Naive B cell (primary cell): ENCODE results near the gene GDF7. TPM values are rescaled to one million over a fixed set of nuclear protein-coding genes. Genes with fewer than 3 reads are reported as not detected.

Experiments used
- ATAC-seq, 2 donors: fragments of 150-1000 bp; cut with Tn5 transposase; 2 replicates each; pipeline ENCODE4 v1.10.0; 2021; ENCODE audit warnings: low read depth in 2 of 2, mild to moderate bottlenecking in 2 of 2, moderate library complexity in 2 of 2
- DNase-seq: peaks from one replicate; pipeline ENCODE4 v3.0.0; 2022
- H3K27ac Mint-ChIP-seq, 6 donors: one replicate each; pipeline ENCODE4 v1.8.0; 2020 to 2022; ENCODE audit warnings: mild to moderate bottlenecking in 6 of 6, mixed read lengths in 6 of 6, moderate library complexity in 5 of 6, inconsistent platforms in 2 of 6
- H3K27me3 Mint-ChIP-seq, 3 donors: one replicate each; pipeline ENCODE4 v1.8.0; 2021 to 2022; ENCODE audit warnings: mixed read lengths in 3 of 3, mild to moderate bottlenecking in 1 of 3
- H3K36me3 Mint-ChIP-seq, 2 donors: one replicate each; pipeline ENCODE4 v1.8.0; 2020 to 2022; ENCODE audit warnings: mixed read lengths in 2 of 2, inconsistent platforms in 1 of 2, mild to moderate bottlenecking in 1 of 2
- H3K4me1 Mint-ChIP-seq, 3 donors: one replicate each; pipeline ENCODE4 v1.8.0; 2020 to 2022; ENCODE audit warnings: mixed read lengths in 3 of 3, inconsistent platforms in 1 of 3, mild to moderate bottlenecking in 1 of 3, moderate library complexity in 1 of 3
- H3K4me3 Mint-ChIP-seq, 8 donors: one replicate each; pipeline ENCODE4 v1.8.0; 2020 to 2022; ENCODE audit warnings: mild to moderate bottlenecking in 8 of 8, mixed read lengths in 8 of 8, moderate library complexity in 8 of 8, inconsistent platforms in 2 of 8
- H3K9me3 Mint-ChIP-seq, 7 donors: one replicate each; pipeline ENCODE4 v1.8.0; 2020 to 2022; ENCODE audit warnings: mixed read lengths in 7 of 7, mild to moderate bottlenecking in 5 of 7, inconsistent platforms in 2 of 7, moderate library complexity in 1 of 7
- polyA plus RNA-seq, 6 donors: library from polyadenylated mRNA; unstranded; fragments of 300-500 nt; fragmentation: Illumina TruSeq; gene quantifications; one replicate each; pipeline ENCODE4 v1.2.3, GENCODE V29; 2021; ENCODE audit warnings: low read depth in 6 of 6

The GDF7 gene
- polyA plus RNA-seq, 6 donors from 2014 or later: 0.17 to 0.77 (median 0.34) TPM; not detected in 1

GRCh38 chr2:20663196-20664070, 3.5 kb upstream of the GDF7 start:
- Mint-ChIP-seq H3K27me3 (peaks cover 57 to 80% (median 73%) of the 10 kb centered on the region in 3 donors), H3K27ac (no peak overlapping the region), H3K4me1 (peaks cover 16 to 38% (median 24%) of the 10 kb centered on the region in 3 donors), H3K4me3 (peak overlapping the region in 3 of 8 donors; percentile 5 to 67 (median 64)), H3K9me3 (no peaks in the 10 kb centered on the region), H3K36me3 (no peaks in the 10 kb centered on the region)
- DNase-seq (no peak), ATAC-seq (no peak)

DNA sequence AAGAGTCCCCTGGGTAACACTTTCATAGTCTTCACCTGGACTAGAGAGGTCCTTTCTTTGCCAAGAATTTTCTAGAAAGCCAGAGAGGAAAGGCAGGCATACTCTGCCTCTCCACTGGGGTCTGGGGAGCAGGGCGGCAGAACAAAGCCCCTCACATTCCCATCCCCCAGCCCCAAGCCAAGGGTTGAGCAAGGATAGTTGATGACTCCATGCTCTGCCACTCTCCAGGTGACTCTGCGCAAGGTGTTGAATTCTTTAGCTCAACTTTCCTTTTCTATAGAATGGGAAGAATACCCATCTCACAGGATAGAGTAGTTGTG, 2.9 kb upstream of the GDF7 start:
- Mint-ChIP-seq H3K9me3 (no peaks in the 10 kb centered on the region), H3K4me3 (peak overlapping the region in 3 of 8 donors; percentile 2 to 67 (median 64)), H3K36me3 (no peaks in the 10 kb centered on the region), H3K27ac (no peak overlapping the region), H3K4me1 (peaks cover 16 to 42% (median 24%) of the 10 kb centered on the region in 3 donors), H3K27me3 (peaks cover 56 to 77% (median 74%) of the 10 kb centered on the region in 3 donors)
- DNase-seq (no peak), ATAC-seq (no peak)

GRCh38 chr2:20664431-20665242, 2.3 kb upstream of the GDF7 start:
- Mint-ChIP-seq H3K36me3 (no peaks in the 10 kb centered on the region), H3K4me1 (peaks cover 22 to 48% (median 27%) of the 10 kb centered on the region in 3 donors), H3K27ac (peak overlapping the region in 5 of 6 donors; percentile 47 to 87 (median 78)), H3K27me3 (peaks cover 57 to 75% (median 73%) of the 10 kb centered on the region in 3 donors), H3K4me3 (peak overlapping the region; percentile 11 to 94 (median 84)), H3K9me3 (no peaks in the 10 kb centered on the region)
- ATAC-seq (no peak), DNase-seq (no peak)

DNA sequence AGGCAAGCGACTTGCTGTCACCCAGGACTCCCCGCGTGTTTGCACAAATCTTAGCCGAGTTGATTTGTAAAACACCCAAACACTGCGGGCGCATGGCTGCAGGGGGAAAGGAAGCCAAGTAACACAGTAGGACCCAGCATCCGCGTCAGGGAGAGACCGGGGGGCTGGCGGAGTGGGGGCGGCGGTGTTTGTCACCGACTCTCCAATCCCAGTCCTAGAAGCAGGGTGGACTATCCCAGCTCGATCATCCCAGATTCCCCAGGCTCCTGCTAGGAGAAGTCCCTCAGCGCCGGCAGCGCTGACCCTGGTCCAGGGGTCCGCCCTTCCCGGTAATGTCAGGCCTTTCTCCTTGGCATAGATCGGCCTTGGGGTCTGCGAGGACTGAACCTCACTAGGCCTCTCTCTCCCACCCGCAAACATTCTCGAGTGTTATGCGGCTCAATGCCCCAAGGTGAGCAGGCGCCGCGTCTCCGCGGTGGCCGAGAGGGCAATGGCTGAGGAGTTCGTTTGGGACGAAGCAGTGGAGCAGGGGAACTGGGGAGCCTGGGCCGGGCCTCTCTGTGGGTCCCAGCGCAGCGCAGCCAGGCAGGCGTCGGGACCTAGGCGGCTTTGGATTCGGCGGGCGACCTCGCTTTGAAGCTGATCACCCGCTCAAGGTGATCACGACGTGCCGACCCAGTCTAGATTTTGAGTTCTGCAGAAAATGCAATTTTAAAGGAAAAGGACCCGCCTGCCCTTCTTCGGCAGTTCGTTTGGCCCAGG, 1.5 kb upstream of the GDF7 start:
- DNase-seq (no peak), ATAC-seq (no peak)
- H3K4me3 Mint-ChIP-seq: peak overlapping the region; percentile 74 to 94 (median 91)
- no peaks in the 10 kb centered on the region for H3K9me3 Mint-ChIP-seq
- peaks cover 53 to 82% (median 68%) of the 10 kb centered on the region in 3 donors for H3K27me3 Mint-ChIP-seq
- peak overlapping the region; percentile 60 to 92 (median 84) for H3K27ac Mint-ChIP-seq
- peaks cover 26 to 56% (median 29%) of the 10 kb centered on the region in 3 donors for H3K4me1 Mint-ChIP-seq
- no peaks in the 10 kb centered on the region for H3K36me3 Mint-ChIP-seq

- H3K36me3 Mint-ChIP-seq: no peaks in the 10 kb centered on the region
- ATAC-seq: peak; percentile 11 to 13
- H3K9me3 Mint-ChIP-seq: no peaks in the 10 kb centered on the region
- H3K27ac Mint-ChIP-seq: peak overlapping the region in 4 of 6 donors; percentile 67 to 89 (median 84)
- no peak for DNase-seq
- peaks cover 26 to 59% (median 29%) of the 10 kb centered on the region in 3 donors for H3K4me1 Mint-ChIP-seq
- H3K4me3 Mint-ChIP-seq: peak overlapping the region; percentile 82 to 94 (median 91)
- H3K27me3 Mint-ChIP-seq: peaks cover 49 to 79% (median 63%) of the 10 kb centered on the region in 3 donors
Observed at GRCh38 chr2:20666005-20666303, 990 bp upstream of the GDF7 start.

DNA sequence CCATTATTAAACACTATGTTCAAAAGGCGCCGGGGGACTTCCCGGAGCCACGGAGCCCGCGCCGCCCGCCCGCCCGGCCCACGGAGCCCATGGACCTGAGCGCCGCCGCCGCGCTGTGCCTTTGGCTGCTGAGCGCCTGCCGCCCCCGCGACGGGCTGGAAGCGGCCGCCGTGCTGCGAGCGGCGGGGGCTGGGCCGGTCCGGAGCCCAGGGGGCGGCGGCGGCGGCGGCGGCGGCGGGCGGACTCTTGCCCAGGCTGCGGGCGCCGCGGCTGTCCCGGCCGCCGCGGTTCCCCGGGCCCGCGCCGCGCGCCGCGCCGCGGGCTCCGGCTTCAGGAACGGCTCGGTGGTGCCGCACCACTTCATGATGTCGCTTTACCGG, 197 bp downstream of the GDF7 start:
- peaks cover 34 to 65% (median 35%) of the 10 kb centered on the region in 3 donors for H3K4me1 Mint-ChIP-seq
- peaks cover 53 to 79% (median 60%) of the 10 kb centered on the region in 3 donors for H3K27me3 Mint-ChIP-seq
- H3K9me3 Mint-ChIP-seq: no peaks in the 10 kb centered on the region
- DNase-seq (no peak), ATAC-seq (peak; percentile 66 to 69)
- H3K36me3 Mint-ChIP-seq: no peaks in the 10 kb centered on the region
- peak overlapping the region in 1 of 6 donors; percentile 78 for H3K27ac Mint-ChIP-seq
- peak overlapping the region in 7 of 8 donors; percentile 76 to 94 (median 78) for H3K4me3 Mint-ChIP-seq

DNA sequence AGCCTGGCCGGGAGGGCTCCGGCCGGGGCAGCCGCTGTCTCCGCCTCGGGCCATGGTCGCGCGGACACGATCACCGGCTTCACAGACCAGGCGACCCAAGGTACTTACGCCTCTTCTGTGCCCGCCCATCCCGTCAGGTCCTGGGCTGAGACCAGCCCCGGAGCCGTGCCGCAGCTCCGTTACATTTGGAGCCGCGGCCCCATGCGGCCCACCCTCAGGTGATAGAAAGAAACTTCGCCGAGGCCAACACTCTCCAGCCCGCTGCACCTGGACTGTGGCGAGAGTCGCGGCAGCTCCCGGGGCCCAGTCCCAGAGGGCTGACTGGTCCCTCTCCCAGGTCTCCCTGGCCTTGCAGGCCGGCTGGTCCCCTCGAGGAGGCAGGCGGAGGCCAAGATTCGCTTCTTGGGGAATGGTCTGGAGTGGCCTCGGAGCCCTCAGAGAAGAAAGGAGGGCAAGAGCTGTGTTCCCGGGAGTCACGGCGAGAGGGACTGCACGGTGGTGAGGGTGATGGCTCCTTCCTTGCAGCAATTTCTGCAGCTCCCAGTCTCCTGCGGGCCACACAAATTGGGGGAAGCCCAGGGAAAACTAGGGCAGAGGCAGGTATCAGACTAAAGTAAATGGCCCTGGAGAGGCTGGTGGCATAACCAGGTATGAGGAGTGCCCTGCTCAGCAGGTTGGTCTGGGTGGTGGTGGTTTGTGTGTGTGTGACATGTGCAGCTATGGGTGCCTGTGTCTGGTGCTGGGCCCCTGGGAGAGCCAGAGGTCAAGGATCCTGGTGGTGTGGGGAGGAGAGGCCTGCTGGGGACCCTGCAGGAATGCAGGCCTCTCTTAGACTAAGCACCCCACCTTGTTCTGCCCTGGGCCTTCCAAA, 822 bp downstream of the GDF7 start:
- peaks cover 54 to 79% (median 56%) of the 10 kb centered on the region in 3 donors for H3K27me3 Mint-ChIP-seq
- ATAC-seq: no peak
- no peak for DNase-seq
- peak overlapping the region in 2 of 6 donors; percentile 60 to 88 for H3K27ac Mint-ChIP-seq
- H3K36me3 Mint-ChIP-seq: no peaks in the 10 kb centered on the region
- H3K9me3 Mint-ChIP-seq: no peaks in the 10 kb centered on the region
- peak overlapping the region; percentile 71 to 88 (median 78) for H3K4me3 Mint-ChIP-seq
- H3K4me1 Mint-ChIP-seq: peaks cover 35 to 68% (median 42%) of the 10 kb centered on the region in 3 donors

DNA sequence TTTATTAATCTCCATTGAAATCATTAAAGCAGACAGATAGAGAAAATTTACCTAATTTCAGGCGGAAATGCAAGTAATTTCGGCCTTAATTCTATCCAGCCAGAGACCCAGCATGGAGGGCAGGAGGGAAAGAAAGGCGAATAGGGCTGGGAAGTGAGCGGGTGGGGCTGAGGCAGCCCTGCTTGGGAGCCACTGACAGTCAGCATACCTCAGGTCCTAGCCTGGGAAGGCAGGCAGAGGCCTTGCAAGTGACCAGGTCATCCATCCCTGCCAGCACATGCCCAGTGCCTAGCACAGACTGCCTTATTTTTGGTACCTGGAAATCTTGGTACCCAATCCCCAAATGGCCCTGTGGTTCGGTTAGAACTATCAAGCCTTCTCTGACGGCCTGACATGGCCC, 1.5 kb downstream of the GDF7 start:
- Mint-ChIP-seq H3K27me3 (peaks cover 54 to 82% (median 57%) of the 10 kb centered on the region in 3 donors), H3K27ac (peak overlapping the region in 2 of 6 donors; percentile 60 to 88), H3K9me3 (no peaks in the 10 kb centered on the region), H3K4me1 (peaks cover 35 to 68% (median 43%) of the 10 kb centered on the region in 3 donors), H3K36me3 (no peaks in the 10 kb centered on the region), H3K4me3 (peak overlapping the region in 7 of 8 donors; percentile 71 to 88 (median 78))
- DNase-seq: no peak
- ATAC-seq: no peak

DNA sequence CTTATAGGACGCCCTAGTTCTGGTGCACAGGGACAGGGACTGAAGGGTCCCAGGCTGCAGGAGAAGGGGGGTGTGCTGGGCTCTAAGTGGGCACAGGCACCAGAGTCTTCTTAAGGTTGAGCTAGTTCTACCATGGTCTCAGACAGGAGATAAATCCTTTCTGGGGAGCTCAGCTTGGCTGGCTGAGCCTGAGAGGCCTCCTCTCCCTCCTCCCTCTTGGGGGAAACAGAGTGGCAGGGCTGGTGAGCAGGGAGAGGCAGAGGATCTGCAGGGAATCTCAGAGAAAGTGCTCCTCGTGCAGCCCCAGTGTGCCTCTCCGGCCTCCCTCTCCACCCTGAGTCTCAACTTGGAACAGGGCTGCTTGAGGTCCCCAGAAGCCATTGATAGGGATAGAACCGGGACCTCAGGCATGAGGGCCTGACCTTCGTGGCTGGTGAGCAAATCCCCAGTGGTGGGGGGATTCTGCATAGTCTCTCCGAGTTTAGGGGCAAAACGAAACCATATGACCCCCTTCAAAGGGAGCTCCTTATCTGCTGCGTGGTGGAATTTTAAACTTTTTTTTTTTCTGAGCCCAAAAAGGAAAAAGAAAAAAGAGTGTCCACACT, 2.0 kb downstream of the GDF7 start:
- Mint-ChIP-seq H3K36me3 (no peaks in the 10 kb centered on the region), H3K4me1 (peaks cover 35 to 70% (median 45%) of the 10 kb centered on the region in 3 donors), H3K27me3 (peaks cover 49 to 81% (median 56%) of the 10 kb centered on the region in 3 donors), H3K4me3 (peak overlapping the region in 6 of 8 donors; percentile 16 to 87 (median 54)), H3K9me3 (no peaks in the 10 kb centered on the region), H3K27ac (peak overlapping the region in 1 of 6 donors; percentile 33)
- DNase-seq (no peak), ATAC-seq (no peak)

DNA sequence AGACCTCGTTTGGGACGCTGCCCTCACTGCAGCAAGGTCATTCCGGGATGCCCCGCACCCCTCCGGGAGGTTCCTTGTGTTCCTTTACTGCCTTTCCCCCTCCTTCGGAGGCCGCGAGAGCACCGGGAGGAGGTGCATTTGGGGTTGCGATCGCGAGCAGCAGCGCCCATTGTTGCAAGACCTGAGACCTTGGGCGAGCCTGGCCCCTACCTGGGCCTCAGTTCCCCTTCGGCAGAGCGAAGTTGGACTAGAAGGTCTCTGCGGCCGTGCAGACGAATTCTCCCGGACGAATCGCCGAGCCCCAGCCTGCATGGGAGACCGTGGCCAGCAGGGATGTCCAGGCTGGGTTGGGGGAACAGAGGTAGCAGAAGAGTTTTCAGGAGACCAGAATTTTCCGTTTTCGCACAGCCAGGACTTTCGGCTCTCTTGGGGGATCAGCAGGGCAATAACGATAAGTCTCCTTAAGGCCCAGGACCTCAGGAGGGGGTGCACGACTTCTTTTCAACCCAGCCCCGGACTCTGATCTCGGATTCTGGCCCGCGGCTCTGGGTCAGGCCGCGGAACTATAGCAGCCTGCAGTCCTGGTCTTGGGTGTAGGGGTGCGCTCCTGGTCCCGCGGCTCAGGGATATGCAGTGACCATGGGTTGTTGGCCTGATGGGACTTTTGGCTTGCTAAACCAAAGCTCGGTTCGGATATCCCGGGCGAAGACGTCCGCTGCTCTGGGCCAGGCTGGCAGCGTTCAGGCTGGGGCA, 2.8 kb downstream of the GDF7 start:
- Mint-ChIP-seq H3K36me3 (no peaks in the 10 kb centered on the region), H3K27me3 (peaks cover 41 to 77% (median 48%) of the 10 kb centered on the region in 3 donors), H3K27ac (peak overlapping the region in 1 of 6 donors; percentile 80), H3K9me3 (no peaks in the 10 kb centered on the region), H3K4me1 (peaks cover 33 to 67% (median 46%) of the 10 kb centered on the region in 3 donors), H3K4me3 (peak overlapping the region in 7 of 8 donors; percentile 37 to 85 (median 71))
- ATAC-seq: no peak
- no peak for DNase-seq

DNA sequence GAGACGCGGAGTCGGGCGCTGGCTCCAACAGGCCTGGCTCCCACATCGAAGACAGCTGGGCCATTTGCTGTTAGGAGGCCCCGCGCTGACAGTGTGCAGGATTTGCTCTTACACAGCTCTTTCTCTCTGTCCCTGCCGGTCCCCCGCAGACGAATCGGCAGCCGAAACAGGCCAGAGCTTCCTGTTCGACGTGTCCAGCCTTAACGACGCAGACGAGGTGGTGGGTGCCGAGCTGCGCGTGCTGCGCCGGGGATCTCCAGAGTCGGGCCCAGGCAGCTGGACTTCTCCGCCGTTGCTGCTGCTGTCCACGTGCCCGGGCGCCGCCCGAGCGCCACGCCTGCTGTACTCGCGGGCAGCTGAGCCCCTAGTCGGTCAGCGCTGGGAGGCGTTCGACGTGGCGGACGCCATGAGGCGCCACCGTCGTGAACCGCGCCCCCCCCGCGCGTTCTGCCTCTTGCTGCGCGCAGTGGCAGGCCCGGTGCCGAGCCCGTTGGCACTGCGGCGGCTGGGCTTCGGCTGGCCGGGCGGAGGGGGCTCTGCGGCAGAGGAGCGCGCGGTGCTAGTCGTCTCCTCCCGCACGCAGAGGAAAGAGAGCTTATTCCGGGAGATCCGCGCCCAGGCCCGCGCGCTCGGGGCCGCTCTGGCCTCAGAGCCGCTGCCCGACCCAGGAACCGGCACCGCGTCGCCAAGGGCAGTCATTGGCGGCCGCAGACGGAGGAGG, 3.5 kb downstream of the GDF7 start:
- Mint-ChIP-seq H3K4me3 (peak overlapping the region in 6 of 8 donors; percentile 35 to 85 (median 60)), H3K36me3 (no peaks in the 10 kb centered on the region), H3K4me1 (peaks cover 33 to 67% (median 48%) of the 10 kb centered on the region in 3 donors), H3K27ac (peak overlapping the region in 1 of 6 donors; percentile 78), H3K27me3 (peaks cover 34 to 70% (median 41%) of the 10 kb centered on the region in 3 donors), H3K9me3 (no peaks in the 10 kb centered on the region)
- no peak for ATAC-seq
- DNase-seq: no peak
